Right cardiac atrium (tissue), 5 donors: Measurements from ENCODE around the gene PHLPP1. TPM values are rescaled to one million over a fixed set of nuclear protein-coding genes. Genes with fewer than 3 reads are reported as not detected.

Source experiments
- ATAC-seq, 2 donors: fragments of 200-7000 bp; cut with Tn5 transposase; one replicate each; pipeline versions ENCODE4 v1.8.0 to v1.9.1; 2020; ENCODE audit warnings: moderate library complexity in 2 of 2, mild to moderate bottlenecking in 1 of 2
- DNase-seq, 3 donors: peaks; one replicate each; pipeline ENCODE4 v3.0.0-alpha.2; 2020
- H3K27ac ChIP-seq: one replicate; pipeline ENCODE4 v1.5.1; 2013; ENCODE audit warnings: mild to moderate bottlenecking, low read length, control low read depth, moderate library complexity
- H3K27me3 ChIP-seq: one replicate; pipeline ENCODE4 v1.6.1; 2013; ENCODE audit not compliant: control insufficient read depth, insufficient read depth
- H3K4me1 ChIP-seq: one replicate; pipeline ENCODE4 v1.6.1; 2013; ENCODE audit warnings: low read length; ENCODE audit not compliant: control insufficient read depth, insufficient read depth
- H3K4me3 ChIP-seq: one replicate; pipeline ENCODE4 v1.5.1; 2013; ENCODE audit warnings: low read length, control low read depth
- H3K9me3 ChIP-seq: one replicate; pipeline ENCODE4 v1.6.1; 2013; ENCODE audit warnings: low read length; ENCODE audit not compliant: control insufficient read depth
- WGBS: extraction: QIAGEN DNeasy Blood & Tissue Kit; methylation state at CpG from one replicate; pipeline ENCODE4 v1.1.7; 2013; 5-methylcytosine and 5-hydroxymethylcytosine counted together
- intact Hi-C, 4 donors: fragments of 100-400 bp; cut with DNase I; formaldehyde crosslinking; loops; one replicate each; pipeline versions ENCODE4 v1.11.0 to v1.14.0; 2022 to 2023
- long read RNA-seq, 4 donors: library from polyadenylated mRNA; unstranded; transcript quantifications; one replicate each; pipeline ENCODE4 v2.0.0, GENCODE V29; 2020 to 2021
- polyA plus RNA-seq: library from polyadenylated mRNA; stranded (reverse); fragments of 200-250 nt; gene quantifications from one replicate; pipeline ENCODE4 v1.2.3, GENCODE V29; 2013
- total RNA-seq, 4 donors: library from RNA; stranded (reverse); fragmentation: NEBNext Ultra II Directional; extraction: Animal tissue kit (Norgen Biotek cat#: 25700); gene quantifications; one replicate each; pipeline ENCODE4 v1.2.1, GENCODE V29; 2021
- donor health status: healthy with polysubstance abuse.
- donor health status: DM: no; HTN: yes; CAD: no.
- donor health status: DM: no; HTN: no; CAD: no.
- donor health status: DM: no; HTN: yes; CAD: no; lungs with severe emphysema.
- donor health status: DM: yes; HTN: yes; CAD: no.

The PHLPP1 gene
- total RNA-seq = 1 to 10 TPM; 4.1 to 6.4 (median 5.3) TPM
- 1.7 TPM for polyA plus RNA-seq
- long read RNA-seq, donor 1, full-length matches to known transcripts = 5 of 12 reads
- long read RNA-seq, donor 1, partial matches to known transcripts = 6 of 12 reads
- long read RNA-seq, donor 1, other reads (novel, unspliced or antisense) = 1 of 12 reads
- long read RNA-seq, donor 2, full-length matches to known transcripts = 2 of 4 reads
- long read RNA-seq, donor 2, partial matches to known transcripts = 1 of 4 reads
- long read RNA-seq, donor 2, other reads (novel, unspliced or antisense) = 1 of 4 reads
- long read RNA-seq, donor 3, partial matches to known transcripts = 2 of 3 reads
- long read RNA-seq, donor 3, other reads (novel, unspliced or antisense) = 1 of 3 reads
- long read RNA-seq, donor 4, full-length matches to known transcripts = 2 of 3 reads
- long read RNA-seq, donor 4, partial matches to known transcripts = 1 of 3 reads
- long read RNA-seq, donor 4, other reads (novel, unspliced or antisense) = 0 of 3 reads

DNA sequence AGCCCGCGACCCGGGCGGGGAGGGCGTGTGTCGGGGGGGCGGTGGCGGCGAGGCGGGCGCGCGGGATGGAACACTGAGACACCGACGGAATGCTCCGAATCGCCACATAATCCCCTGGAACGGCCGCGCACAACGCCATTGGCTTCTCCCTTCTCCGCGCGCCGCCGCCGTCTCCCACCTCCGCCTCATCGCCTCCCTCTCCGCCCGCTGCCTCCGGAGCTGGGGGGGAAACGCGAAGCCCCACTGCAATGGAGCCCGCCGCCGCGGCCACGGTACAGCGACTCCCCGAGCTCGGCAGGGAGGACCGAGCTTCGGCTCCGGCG lies at the start of gene PHLPP1:
Gene PHLPP1, plus strand, starts transcription at position 106 of the 323 bp plus-strand sequence. Its CDS starts 143 bp downstream, at position 249.
- peak within 1 kb of the TSS; percentile 95 for H3K27ac ChIP-seq
- no peak for ATAC-seq
- intact Hi-C loops = loop anchor here in 3 of 4 donors (2.0 to 10.0 kb wide), 5 partner anchors 87 to 269 kb away; no protein-coding TSS in a partner anchor

DNA sequence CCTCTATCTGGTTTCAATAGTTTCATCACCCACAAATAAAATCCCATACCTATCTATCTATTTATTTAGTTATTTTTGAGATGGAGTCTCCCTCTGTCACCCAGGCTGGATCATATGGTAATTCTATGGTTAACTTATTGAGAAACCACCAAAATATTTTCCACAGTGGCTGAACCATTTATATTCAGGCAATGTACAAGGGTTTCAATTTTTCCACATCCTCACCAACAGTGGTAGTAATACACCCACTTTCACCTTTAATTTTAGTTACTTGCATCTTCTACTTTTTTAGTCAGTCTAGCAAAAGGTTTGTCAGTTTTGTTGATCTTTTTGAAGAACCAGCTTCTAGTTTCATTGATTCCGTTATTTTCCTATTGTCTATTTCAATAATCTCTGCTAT lies 46.1 kb upstream of the PHLPP1 start:
- ATAC-seq (no peak), DNase-seq (no peak)
- Histone ChIP-seq H3K27me3 (no peaks in the 10 kb centered on the region), H3K4me3 (no peak overlapping the region), H3K9me3 (no peaks in the 10 kb centered on the region), H3K4me1 (no peaks in the 10 kb centered on the region), H3K27ac (no peak overlapping the region)
- 90% methylated on average over 1 of the region's 1 CpG for WGBS
- intact Hi-C loops = no loop called here

More for the DNA sequence above, at the start of gene PHLPP1:
- Histone ChIP-seq H3K4me1 (no peaks in the 10 kb centered on the region), H3K27me3 (no peaks in the 10 kb centered on the region), H3K9me3 (no peaks in the 10 kb centered on the region), H3K4me3 (peak within 1 kb of the TSS; percentile 90)
- DNase-seq = no peak
- WGBS = under 1% methylated on average over 46 of the region's 46 CpGs

DNA sequence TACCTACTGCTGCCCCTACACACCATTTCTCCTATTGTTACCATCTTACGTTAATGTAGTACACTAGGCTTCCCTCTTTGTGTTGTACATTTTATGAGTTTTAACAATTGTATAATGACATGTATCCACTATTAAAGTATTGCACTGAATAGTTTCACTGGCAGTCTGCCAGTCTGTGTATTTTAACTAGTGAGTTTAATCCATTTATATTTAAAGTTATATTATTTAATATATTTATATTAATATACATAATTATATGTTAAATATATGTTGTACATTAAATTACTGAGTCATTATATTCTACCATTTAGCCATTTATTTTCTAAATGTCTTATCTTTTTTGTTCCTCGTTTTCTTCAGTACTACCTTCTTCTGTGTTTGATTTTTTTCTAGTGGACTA lies 44.8 kb upstream of the PHLPP1 start:
- no peak for ATAC-seq
- Histone ChIP-seq H3K4me3 (no peak overlapping the region), H3K27ac (no peak overlapping the region), H3K9me3 (no peaks in the 10 kb centered on the region), H3K4me1 (no peaks in the 10 kb centered on the region), H3K27me3 (no peaks in the 10 kb centered on the region)
- intact Hi-C loops = no loop called here
- WGBS = 91% methylated on average over 2 of the region's 2 CpGs
- DNase-seq = no peak

DNA sequence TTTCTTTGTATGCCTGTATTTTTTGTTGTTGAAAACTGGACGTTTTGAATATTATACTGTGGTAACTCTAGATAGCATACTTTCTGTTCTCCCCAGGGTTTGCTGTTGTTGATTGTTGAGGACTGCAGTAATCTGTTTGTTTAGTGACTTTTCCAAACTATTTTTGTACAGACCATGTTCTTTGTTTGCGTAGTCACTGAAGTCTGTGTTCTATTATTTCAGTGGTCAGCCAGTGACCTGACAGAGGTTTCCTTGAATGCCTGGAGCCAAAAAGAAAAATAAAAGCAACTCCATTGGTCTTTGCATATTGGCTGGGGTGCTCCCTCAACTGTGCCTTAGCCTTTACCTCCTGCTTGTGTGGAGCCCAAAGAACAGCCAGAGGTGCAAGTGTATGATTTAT lies 42.7 kb upstream of the PHLPP1 start:
- Histone ChIP-seq H3K9me3 (no peaks in the 10 kb centered on the region), H3K4me3 (no peak overlapping the region), H3K27me3 (no peaks in the 10 kb centered on the region), H3K4me1 (no peaks in the 10 kb centered on the region), H3K27ac (no peak overlapping the region)
- ATAC-seq = no peak
- 54% methylated on average over 2 of the region's 2 CpGs for WGBS
- no peak for DNase-seq
- intact Hi-C loops = no loop called here

DNA sequence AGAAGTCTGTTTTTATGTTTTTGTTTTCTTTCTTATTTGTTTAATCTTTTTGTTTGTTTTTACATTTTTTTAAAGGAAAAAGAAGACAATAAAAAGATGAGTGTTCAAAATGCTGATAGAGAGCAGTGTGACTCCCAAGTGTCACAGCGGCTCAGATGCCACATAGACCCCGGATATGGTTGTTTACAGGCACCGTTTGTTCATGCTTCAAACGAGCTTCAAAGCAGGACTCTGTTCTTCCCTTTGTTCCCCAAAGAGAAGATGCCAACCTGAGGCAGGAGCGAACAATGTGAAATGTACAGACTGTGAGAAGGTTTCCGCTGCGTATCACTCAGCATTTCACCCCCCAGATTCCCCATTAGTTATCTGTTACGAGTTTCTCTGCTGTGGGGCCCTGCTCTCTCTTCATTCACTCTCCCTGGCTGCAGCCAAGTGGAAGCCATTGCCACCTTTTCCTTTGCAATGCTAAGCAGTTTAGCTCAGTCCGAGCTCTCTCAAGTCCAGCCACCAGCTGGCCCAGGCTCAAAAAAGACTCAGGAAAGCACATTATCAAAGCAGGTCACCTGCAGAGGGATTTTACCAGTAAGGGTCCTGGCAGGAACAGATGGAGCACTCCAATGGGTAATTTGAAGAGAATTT lies 36.4 kb upstream of the PHLPP1 start:
- DNase-seq = no peak
- H3K27me3 ChIP-seq = no peaks in the 10 kb centered on the region
- H3K4me3 ChIP-seq = no peak overlapping the region
- no peaks in the 10 kb centered on the region for H3K9me3 ChIP-seq
- H3K4me1 ChIP-seq = no peaks in the 10 kb centered on the region
- no peak overlapping the region for H3K27ac ChIP-seq
- WGBS = 73% methylated on average over 9 of the region's 9 CpGs
- no peak for ATAC-seq
- intact Hi-C loops = no loop called here

DNA sequence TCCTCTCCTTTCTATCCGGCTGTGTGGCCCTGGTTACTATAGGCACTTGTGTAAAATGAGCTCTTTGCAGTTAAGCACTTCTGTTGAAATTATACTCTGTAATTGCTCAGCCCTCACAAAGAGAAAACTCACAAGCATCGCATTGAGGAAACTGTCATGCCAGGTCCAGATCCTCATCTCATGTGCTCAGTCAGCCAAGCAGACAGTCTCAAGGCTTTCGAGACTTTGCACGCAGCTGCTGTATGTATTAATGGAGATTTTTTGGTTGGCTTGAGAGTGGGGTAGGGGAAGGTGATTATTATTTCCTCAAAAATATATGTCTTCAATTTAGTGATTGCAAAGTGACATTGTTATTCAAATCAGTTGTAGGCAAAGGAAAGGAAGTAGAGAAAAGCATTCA lies 33.0 kb upstream of the PHLPP1 start:
- intact Hi-C loops = no loop called here
- H3K27ac ChIP-seq = no peak overlapping the region
- 63% methylated on average over 4 of the region's 4 CpGs for WGBS
- no peaks in the 10 kb centered on the region for H3K27me3 ChIP-seq
- ATAC-seq (no peak), DNase-seq (no peak)
- no peaks in the 10 kb centered on the region for H3K9me3 ChIP-seq
- H3K4me1 ChIP-seq = no peaks in the 10 kb centered on the region
- H3K4me3 ChIP-seq = no peak overlapping the region

DNA sequence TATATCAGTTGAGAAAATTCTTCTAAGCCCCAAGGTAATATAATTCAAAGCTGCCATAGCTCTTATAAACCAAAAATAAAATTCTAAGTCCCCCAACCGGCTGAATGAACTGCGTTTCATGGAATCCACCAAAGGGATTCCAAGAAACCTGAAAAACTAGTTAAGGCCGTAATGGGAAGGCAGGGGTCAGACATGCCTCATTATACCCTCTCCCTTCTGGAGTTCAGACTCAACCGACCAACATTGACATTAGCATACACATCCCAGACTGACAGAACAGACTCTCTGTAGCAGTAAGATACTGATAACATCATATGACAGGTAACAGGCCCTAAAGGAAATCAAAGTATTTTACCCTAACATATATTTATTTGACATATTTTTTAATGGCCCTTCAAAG lies 31.4 kb upstream of the PHLPP1 start:
- H3K27me3 ChIP-seq = no peaks in the 10 kb centered on the region
- DNase-seq = no peak
- no peak for ATAC-seq
- intact Hi-C loops = no loop called here
- no peak overlapping the region for H3K4me3 ChIP-seq
- WGBS = 79% methylated on average over 4 of the region's 4 CpGs
- no peaks in the 10 kb centered on the region for H3K4me1 ChIP-seq
- no peak overlapping the region for H3K27ac ChIP-seq
- H3K9me3 ChIP-seq = no peaks in the 10 kb centered on the region

DNA sequence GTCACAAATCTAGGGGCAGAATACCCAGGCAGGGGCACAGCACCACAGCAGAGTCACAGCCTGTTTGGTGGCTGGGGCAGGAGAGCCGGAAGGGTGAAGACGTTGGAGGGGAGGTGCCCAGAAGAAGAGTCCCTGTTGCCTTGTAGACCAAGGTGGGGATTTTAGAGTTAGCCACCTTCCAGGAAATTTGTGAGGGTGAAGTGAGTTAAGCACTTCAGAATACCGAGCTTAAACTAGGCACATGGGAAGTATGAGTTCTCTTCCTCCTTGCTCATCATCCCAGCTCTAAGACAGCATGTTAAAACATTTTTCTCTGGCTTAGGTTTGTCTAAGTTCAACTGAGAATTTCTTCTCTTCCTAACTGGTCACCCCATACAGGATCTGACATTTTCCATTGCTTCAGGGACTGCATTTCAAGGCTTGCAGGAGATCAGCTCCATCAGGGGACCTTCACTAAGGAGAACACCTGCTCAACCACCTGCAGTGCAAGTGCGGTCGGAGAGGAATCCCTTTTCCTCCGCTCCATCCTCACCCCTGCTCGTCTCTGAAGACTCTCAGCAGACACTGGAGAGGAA lies 26.5 kb upstream of the PHLPP1 start:
- no peaks in the 10 kb centered on the region for H3K27me3 ChIP-seq
- H3K4me1 ChIP-seq = no peaks in the 10 kb centered on the region
- 94% methylated on average over 7 of the region's 7 CpGs for WGBS
- H3K4me3 ChIP-seq = no peak overlapping the region
- intact Hi-C loops = no loop called here
- ATAC-seq (no peak), DNase-seq (no peak)
- H3K27ac ChIP-seq = no peak overlapping the region
- no peaks in the 10 kb centered on the region for H3K9me3 ChIP-seq

GRCh38 chr18:62690236-62690815 lies 25.0 kb upstream of the PHLPP1 start:
- intact Hi-C loops = no loop called here
- H3K4me3 ChIP-seq = no peak overlapping the region
- no peaks in the 10 kb centered on the region for H3K27me3 ChIP-seq
- H3K9me3 ChIP-seq = no peaks in the 10 kb centered on the region
- WGBS = 60% methylated on average over 6 of the region's 6 CpGs
- no peaks in the 10 kb centered on the region for H3K4me1 ChIP-seq
- H3K27ac ChIP-seq = no peak overlapping the region
- ATAC-seq (no peak), DNase-seq (no peak)

DNA sequence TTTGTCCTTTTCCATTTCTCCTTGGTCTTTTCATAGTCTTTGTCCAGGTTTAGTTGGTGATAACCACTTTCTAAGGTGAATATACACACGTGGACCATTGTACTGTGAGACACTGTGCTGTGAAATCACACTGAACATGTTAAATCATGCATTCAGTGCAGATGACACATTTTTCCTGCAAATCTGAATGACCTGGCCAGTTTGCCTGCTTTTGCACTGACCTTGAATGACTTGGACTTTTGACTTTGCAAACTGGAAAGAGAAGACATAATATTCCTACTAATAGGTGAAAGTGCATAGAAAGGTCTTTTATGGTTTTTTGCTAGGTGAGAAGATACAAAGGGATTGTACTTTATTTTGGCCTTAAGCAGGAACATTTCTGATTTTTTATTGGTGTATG lies 21.7 kb upstream of the PHLPP1 start:
- intact Hi-C loops = no loop called here
- Histone ChIP-seq H3K4me1 (no peaks in the 10 kb centered on the region), H3K27me3 (no peaks in the 10 kb centered on the region), H3K27ac (no peak overlapping the region), H3K9me3 (no peaks in the 10 kb centered on the region), H3K4me3 (no peak overlapping the region)
- ATAC-seq (no peak), DNase-seq (no peak)
- WGBS = 70% methylated on average over 1 of the region's 1 CpG

GRCh38 chr18:62697636-62698035 lies 17.7 kb upstream of the PHLPP1 start:
- H3K4me1 ChIP-seq = no peaks in the 10 kb centered on the region
- H3K4me3 ChIP-seq = no peak overlapping the region
- intact Hi-C loops = no loop called here
- no peaks in the 10 kb centered on the region for H3K9me3 ChIP-seq
- no peak for ATAC-seq
- DNase-seq = no peak
- no peaks in the 10 kb centered on the region for H3K27me3 ChIP-seq
- H3K27ac ChIP-seq = no peak overlapping the region
